Sigmoid colon (tissue), 3 donors: Measurements from ENCODE around the gene TCF19.
"Not testable (repeated sequence)": the region's sequence is repeated elsewhere in the genome, so short reads cannot be mapped to it uniquely, and the experiment has no call there.

Source experiments
- POLR2A ChIP-seq, 2 donors: fragments of 450-650 bp; IDR thresholded peaks; one replicate each; pipeline ENCODE4 v1.6.1; 2016; ENCODE audit warnings: antibody characterized with exemption in 2 of 2, mild to moderate bottlenecking in 2 of 2, moderate library complexity in 2 of 2
- TF ChIP-seq, protein P1 (sequence below), 4 experiments: fragments of 450-650 bp in 3 of 4; fragments of 200-600 bp in 1 of 4; IDR thresholded peaks; one replicate each; pipeline ENCODE4 v1.5.1; 2016 to 2019; ENCODE audit warnings: antibody characterized with exemption in 4 of 4, mild to moderate bottlenecking in 3 of 4, moderate library complexity in 2 of 4

DNA sequence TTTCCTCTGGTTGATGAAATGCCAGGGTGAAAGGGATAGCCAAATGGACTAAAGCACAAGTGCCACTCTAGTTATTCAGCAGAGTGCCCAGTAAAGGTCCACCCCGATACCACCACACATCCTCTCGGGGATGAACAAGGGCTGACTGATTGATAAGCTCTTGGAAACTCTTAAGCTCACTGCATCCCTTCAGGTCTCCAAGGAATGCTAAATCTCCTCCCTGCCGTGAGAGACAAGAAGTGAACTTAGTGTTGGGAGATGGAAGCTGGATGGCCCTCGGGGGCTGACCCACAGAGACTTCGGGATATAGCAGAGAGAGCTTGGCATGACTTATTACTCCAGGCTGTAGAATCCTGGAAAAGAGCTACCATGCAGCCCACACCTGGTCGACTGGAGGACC, 25.5 kb downstream of the TCF19 start:
- not testable (repeated sequence) for TF ChIP-seq POLR2A (IDR thresholded peaks at IDR 0.05)
- TF ChIP-seq, protein P1, sequence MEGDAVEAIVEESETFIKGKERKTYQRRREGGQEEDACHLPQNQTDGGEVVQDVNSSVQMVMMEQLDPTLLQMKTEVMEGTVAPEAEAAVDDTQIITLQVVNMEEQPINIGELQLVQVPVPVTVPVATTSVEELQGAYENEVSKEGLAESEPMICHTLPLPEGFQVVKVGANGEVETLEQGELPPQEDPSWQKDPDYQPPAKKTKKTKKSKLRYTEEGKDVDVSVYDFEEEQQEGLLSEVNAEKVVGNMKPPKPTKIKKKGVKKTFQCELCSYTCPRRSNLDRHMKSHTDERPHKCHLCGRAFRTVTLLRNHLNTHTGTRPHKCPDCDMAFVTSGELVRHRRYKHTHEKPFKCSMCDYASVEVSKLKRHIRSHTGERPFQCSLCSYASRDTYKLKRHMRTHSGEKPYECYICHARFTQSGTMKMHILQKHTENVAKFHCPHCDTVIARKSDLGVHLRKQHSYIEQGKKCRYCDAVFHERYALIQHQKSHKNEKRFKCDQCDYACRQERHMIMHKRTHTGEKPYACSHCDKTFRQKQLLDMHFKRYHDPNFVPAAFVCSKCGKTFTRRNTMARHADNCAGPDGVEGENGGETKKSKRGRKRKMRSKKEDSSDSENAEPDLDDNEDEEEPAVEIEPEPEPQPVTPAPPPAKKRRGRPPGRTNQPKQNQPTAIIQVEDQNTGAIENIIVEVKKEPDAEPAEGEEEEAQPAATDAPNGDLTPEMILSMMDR (IDR thresholded peaks at IDR 0.05): not testable (repeated sequence)
